GM19025 (cell line): ENCODE results near the gene SLC25A2.
"Not testable (repeated sequence)": the region's sequence is repeated elsewhere in the genome, so short reads cannot be mapped to it uniquely, and the experiment has no call there.

Source experiments
- ATAC-seq: cut with Tn5 transposase; IDR thresholded peaks from one replicate; pipeline ENCODE4 v1.9.1; 2021; ENCODE audit warnings: mild to moderate bottlenecking, low read depth, moderate library complexity; ENCODE audit not compliant: unreplicated experiment

Gene SLC25A2

GRCh38 chr5:141303756-141304155, at the start of gene SLC25A2:
TSS of gene SLC25A2 (minus strand) at chr5:141304049. CDS start at chr5:141303865, 184 bp downstream.
- ATAC-seq: no peak

GRCh38 chr5:141351591-141351990, 47.7 kb upstream of the SLC25A2 start:
- no peak for ATAC-seq

GRCh38 chr5:141349917-141350619, 46.2 kb upstream of the SLC25A2 start, which contains the start of gene PCDHGB1:
TSS of gene PCDHGB1 (plus strand) at chr5:141350099. CDS start at chr5:141350261, 162 bp downstream.
- no peak for ATAC-seq

- ATAC-seq: not testable (repeated sequence)
Measured at GRCh38 chr5:141346017-141346416, 42.2 kb upstream of the SLC25A2 start.

- no peak for ATAC-seq
Measured at GRCh38 chr5:141345327-141345726, 41.5 kb upstream of the SLC25A2 start.

- no peak for ATAC-seq
Measured at GRCh38 chr5:141343953-141344463, 40.2 kb upstream of the SLC25A2 start.

- ATAC-seq: no peak
Measured at GRCh38 chr5:141343242-141343952, 39.5 kb upstream of the SLC25A2 start, which contains the start of gene PCDHGA3. TSS of gene PCDHGA3 (plus strand) at chr5:141343829. CDS start at chr5:141344034, 205 bp downstream.

GRCh38 chr5:141342773-141343172, 38.9 kb upstream of the SLC25A2 start:
- ATAC-seq: no peak

- ATAC-seq: not testable (repeated sequence)
Measured at GRCh38 chr5:141340781-141341354, 37.0 kb upstream of the SLC25A2 start.

GRCh38 chr5:141338538-141339306, 34.9 kb upstream of the SLC25A2 start, which contains the start of gene PCDHGA2:
TSS of gene PCDHGA2 (plus strand) at chr5:141338760.
- no peak for ATAC-seq

GRCh38 chr5:141332571-141332970, 28.7 kb upstream of the SLC25A2 start:
- ATAC-seq: not testable (repeated sequence)

- no peak for ATAC-seq
Measured at GRCh38 chr5:141330299-141331080, 26.6 kb upstream of the SLC25A2 start, which contains the start of gene PCDHGA1. TSS of gene PCDHGA1 (plus strand) at chr5:141330514.

- ATAC-seq: no peak
Measured at GRCh38 chr5:141328231-141328630, 24.4 kb upstream of the SLC25A2 start.

GRCh38 chr5:141326088-141326854, 22.4 kb upstream of the SLC25A2 start:
- ATAC-seq: peak; percentile 54

GRCh38 chr5:141322261-141322660, 18.4 kb upstream of the SLC25A2 start:
- ATAC-seq: no peak

- ATAC-seq: peak; percentile 90
Measured at GRCh38 chr5:141320225-141321169, 16.6 kb upstream of the SLC25A2 start, which contains the start of gene TAF7. TSS of gene TAF7 (minus strand) at chr5:141320784. CDS start at chr5:141320044, 740 bp downstream.

GRCh38 chr5:141319699-141320098, 15.8 kb upstream of the SLC25A2 start:
- ATAC-seq: no peak
